Keratinocyte (primary cell): ENCODE measurements around the gene BHLHE23. TPM values are rescaled to one million over a fixed set of nuclear protein-coding genes. Genes with fewer than 3 reads are reported as not detected.

ENCODE experiments used
- DNase-seq: peaks from one replicate; pipeline ENCODE4 v3.0.0-alpha.2; 2011; ENCODE audit warnings: low read depth, missing footprints, low spot score
- FAIRE-seq: peaks from 2 replicates; lab custom pipeline; 2011; peaks lifted over from hg19 to GRCh38; lab: Jason Lieb, UNC
- H2AFZ ChIP-seq: 2 replicates; pipeline ENCODE4 v1.6.0; 2012; ENCODE audit warnings: low read length, control low read depth, inconsistent platforms; ENCODE audit not compliant: control insufficient read depth
- H3K27ac ChIP-seq: 2 replicates; pipeline ENCODE4 v1.5.1; 2011; ENCODE audit warnings: low read length; ENCODE audit not compliant: control insufficient read depth, insufficient read depth
- H3K27me3 ChIP-seq: 3 replicates; pipeline ENCODE4 v1.6.0; 2011; ENCODE audit warnings: low read length; ENCODE audit not compliant: control insufficient read depth, insufficient read depth; ENCODE audit errors: extremely low read depth
- H3K36me3 ChIP-seq, 2 experiments: 2 replicates in 1 of 2; 3 replicates in 1 of 2; pipeline ENCODE4 v1.5.1; 2011; ENCODE audit warnings: low read length in 2 of 2, mild to moderate bottlenecking in 1 of 2; ENCODE audit not compliant: control insufficient read depth in 2 of 2, insufficient read depth in 2 of 2; ENCODE audit errors: extremely low read depth in 1 of 2
- H3K4me1 ChIP-seq: 3 replicates; pipeline ENCODE4 v1.5.1; 2011; ENCODE audit warnings: low read length; ENCODE audit not compliant: control insufficient read depth, insufficient read depth; ENCODE audit errors: extremely low read depth
- H3K4me2 ChIP-seq: 3 replicates; pipeline ENCODE4 v1.6.0; 2011; ENCODE audit warnings: low read depth, low read length; ENCODE audit not compliant: control insufficient read depth, insufficient read depth; ENCODE audit errors: extremely low read depth
- H3K4me3 ChIP-seq, 3 experiments: fragments of 200-600 bp in 1 of 3; sonication (generic) in 1 of 3; 2 replicates in 2 of 3; 3 replicates in 1 of 3; pipeline ENCODE4 v1.5.1; 2011 to 2016; ENCODE audit warnings: low read length in 3 of 3, mild to moderate bottlenecking in 3 of 3, control low read depth in 2 of 3, inconsistent platforms in 1 of 3, low read depth in 1 of 3, mixed read lengths in 1 of 3, mixed run types in 1 of 3, moderate library complexity in 1 of 3; ENCODE audit not compliant: control insufficient read depth in 2 of 3, insufficient read depth in 2 of 3; ENCODE audit errors: extremely low read depth in 1 of 3
- H3K79me2 ChIP-seq: 2 replicates; pipeline ENCODE4 v1.6.0; 2012; ENCODE audit warnings: low read length; ENCODE audit not compliant: control insufficient read depth, insufficient read depth
- H3K9ac ChIP-seq: 3 replicates; pipeline ENCODE4 v1.6.0; 2011; ENCODE audit warnings: low read length; ENCODE audit not compliant: control insufficient read depth, insufficient read depth; ENCODE audit errors: extremely low read depth
- H3K9me1 ChIP-seq: 3 replicates; pipeline ENCODE4 v1.6.0; 2011; ENCODE audit warnings: low read length; ENCODE audit not compliant: control insufficient read depth, insufficient read depth; ENCODE audit errors: extremely low read depth
- H3K9me3 ChIP-seq: 2 replicates; pipeline ENCODE4 v1.5.1; 2012; ENCODE audit warnings: low read depth, low read length; ENCODE audit not compliant: control insufficient read depth
- H4K20me1 ChIP-seq: 3 replicates; pipeline ENCODE4 v1.6.0; 2011; ENCODE audit warnings: low read length; ENCODE audit not compliant: control insufficient read depth, insufficient read depth; ENCODE audit errors: extremely low read depth
- EZH2 ChIP-seq: IDR thresholded peaks from one replicate; pipeline ENCODE4 v1.6.1; 2012; ENCODE audit warnings: inconsistent platforms, mild to moderate bottlenecking, low read length, moderate library complexity
- dilution Hi-C: fragments of 300-500 bp; cut with MboI; formaldehyde crosslinking; loops from one replicate; pipeline ENCODE4 v1.7.0; 2020; ENCODE audit warnings: low sequenced_read_pairs; ENCODE audit not compliant: extremely low pct_ligation_motif_present
- polyA plus RNA-seq, 5 experiments: library from polyadenylated mRNA; depleted of rRNA in 3 of 5; stranded (reverse) in 3 of 5; stranded (forward) in 1 of 5; unstranded in 1 of 5; fragments of >200 nt; gene quantifications; 1 replicate in 1 of 5; 2 replicates in 3 of 5; 3 replicates in 1 of 5; pipeline versions ENCODE4 v1.2.1 to v1.2.3, GENCODE V29; 2011 to 2012; ENCODE audit warnings: missing spikeins in 2 of 5, low read depth in 1 of 5, low replicate concordance in 1 of 5
- TF ChIP-seq, protein P1 (sequence below), 3 experiments: IDR thresholded peaks in 1 of 3; conservative IDR thresholded peaks in 1 of 3; optimal IDR thresholded peaks in 1 of 3; 2 replicates in 2 of 3; 3 replicates in 1 of 3; pipeline versions ENCODE3 to v1.5.1; 2011; ENCODE audit warnings: low read length in 3 of 3, mild to moderate bottlenecking in 3 of 3, moderate library complexity in 2 of 3, control low read depth in 1 of 3, inconsistent platforms in 1 of 3; ENCODE audit not compliant: insufficient read depth in 2 of 3; ENCODE audit errors: extremely low read depth in 1 of 3

BHLHE23 gene
- polyA plus RNA-seq, 1 donor (not counting 4 experiments of a cell fraction or from before 2014, with no cell fraction given): not detected

GRCh38 chr20:63004607-63005364, 2.0 kb downstream of the BHLHE23 start:
- DNase-seq (no peak), FAIRE-seq (no peak)
- H3K9me3 ChIP-seq: no peaks in the 10 kb centered on the region
- no peak overlapping the region for H2AFZ ChIP-seq
- no peak overlapping the region for H3K4me3 ChIP-seq
- no peaks in the 10 kb centered on the region for H3K36me3 ChIP-seq
- H3K27me3 ChIP-seq: peaks cover 93% of the 10 kb centered on the region
- dilution Hi-C loops: no loop called here
- H3K4me1 ChIP-seq: no peaks in the 10 kb centered on the region
- no peak overlapping the region for H3K4me2 ChIP-seq
- H3K9me1 ChIP-seq: no peaks in the 10 kb centered on the region
- H3K79me2 ChIP-seq: no peaks in the 10 kb centered on the region
- H3K9ac ChIP-seq: no peak overlapping the region
- no peaks in the 10 kb centered on the region for H4K20me1 ChIP-seq
- H3K27ac ChIP-seq: no peak overlapping the region
- TF ChIP-seq, protein P1, sequence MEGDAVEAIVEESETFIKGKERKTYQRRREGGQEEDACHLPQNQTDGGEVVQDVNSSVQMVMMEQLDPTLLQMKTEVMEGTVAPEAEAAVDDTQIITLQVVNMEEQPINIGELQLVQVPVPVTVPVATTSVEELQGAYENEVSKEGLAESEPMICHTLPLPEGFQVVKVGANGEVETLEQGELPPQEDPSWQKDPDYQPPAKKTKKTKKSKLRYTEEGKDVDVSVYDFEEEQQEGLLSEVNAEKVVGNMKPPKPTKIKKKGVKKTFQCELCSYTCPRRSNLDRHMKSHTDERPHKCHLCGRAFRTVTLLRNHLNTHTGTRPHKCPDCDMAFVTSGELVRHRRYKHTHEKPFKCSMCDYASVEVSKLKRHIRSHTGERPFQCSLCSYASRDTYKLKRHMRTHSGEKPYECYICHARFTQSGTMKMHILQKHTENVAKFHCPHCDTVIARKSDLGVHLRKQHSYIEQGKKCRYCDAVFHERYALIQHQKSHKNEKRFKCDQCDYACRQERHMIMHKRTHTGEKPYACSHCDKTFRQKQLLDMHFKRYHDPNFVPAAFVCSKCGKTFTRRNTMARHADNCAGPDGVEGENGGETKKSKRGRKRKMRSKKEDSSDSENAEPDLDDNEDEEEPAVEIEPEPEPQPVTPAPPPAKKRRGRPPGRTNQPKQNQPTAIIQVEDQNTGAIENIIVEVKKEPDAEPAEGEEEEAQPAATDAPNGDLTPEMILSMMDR (optimal IDR thresholded peaks at IDR 0.05 in 1 of 3, IDR thresholded peaks at IDR 0.05 in 1 of 3, conservative IDR thresholded peaks at IDR 0.05 in 1 of 3; ENCODE audit: extremely low read depth in 1 of 3, insufficient read depth in 2 of 3, low read length in 3 of 3): no peak
- peak; percentile 72 for TF ChIP-seq EZH2

GRCh38 chr20:63003546-63003945, 3.2 kb downstream of the BHLHE23 start:
- Histone ChIP-seq H3K79me2 (no peaks in the 10 kb centered on the region), H3K27ac (no peak overlapping the region), H4K20me1 (no peaks in the 10 kb centered on the region), H3K9ac (no peak overlapping the region), H3K4me1 (no peaks in the 10 kb centered on the region), H3K27me3 (peaks cover 93% of the 10 kb centered on the region), H3K4me2 (no peak overlapping the region), H2AFZ (no peak overlapping the region), H3K4me3 (no peak overlapping the region), H3K36me3 (no peaks in the 10 kb centered on the region), H3K9me1 (no peaks in the 10 kb centered on the region), H3K9me3 (no peaks in the 10 kb centered on the region)
- dilution Hi-C loops: no loop called here
- FAIRE-seq (no peak), DNase-seq (no peak)
- TF ChIP-seq, protein P1 (optimal IDR thresholded peaks at IDR 0.05 in 1 of 3, IDR thresholded peaks at IDR 0.05 in 1 of 3, conservative IDR thresholded peaks at IDR 0.05 in 1 of 3; ENCODE audit: extremely low read depth in 1 of 3, insufficient read depth in 2 of 3, low read length in 3 of 3): no peak
- TF ChIP-seq EZH2: peak; percentile 59
